Endothelial cell of umbilical vein (primary cell): ENCODE measurements around the gene CEP20. TPM values are rescaled to one million over a fixed set of nuclear protein-coding genes. Genes with fewer than 3 reads are reported as not detected.

ENCODE experiments used
- BruUV-seq: library from RNA; stranded (reverse); fragments of 400-500 nt; replicated peaks from 2 replicates; lab custom pipeline; 2021; lab: Mats Ljungman, UMichigan
- CTCF ChIA-PET: fragments of 300-600, 350-600 bp; sonication (Branson Sonifier 250); formaldehyde crosslinking; loops from one replicate; lab custom pipeline; 2021; ENCODE audit warnings: antibody characterized with exemption, inconsistent platforms; lab: Charles Lee
- POLR2A ChIA-PET: fragments of 300-600, 350-600 bp; sonication (Branson Sonifier 250); formaldehyde crosslinking; loops from one replicate; lab custom pipeline; 2021; ENCODE audit warnings: antibody characterized with exemption, inconsistent platforms; lab: Charles Lee
- DNase-seq: peaks from one replicate; pipeline ENCODE4 v3.0.0-alpha.2; 2011; ENCODE audit warnings: low read depth, low spot score
- FAIRE-seq: peaks from 2 replicates; lab custom pipeline; 2011; peaks lifted over from hg19 to GRCh38; lab: Jason Lieb, UNC
- H2AFZ ChIP-seq: 2 replicates; pipeline ENCODE4 v1.6.0; 2012; ENCODE audit warnings: low read depth, low read length, control low read depth, inconsistent platforms
- H3K27ac ChIP-seq: 2 replicates; pipeline ENCODE4 v1.5.1; 2011; ENCODE audit warnings: low read depth, mild to moderate bottlenecking, control low read depth, low read length, moderate library complexity; ENCODE audit not compliant: insufficient read depth
- H3K27me3 ChIP-seq, 2 experiments: 2 replicates each; pipeline versions ENCODE4 v1.6.0 to v1.6.1; 2011; ENCODE audit warnings: low read length in 2 of 2, mixed read lengths in 1 of 2; ENCODE audit not compliant: control insufficient read depth in 2 of 2, insufficient read depth in 2 of 2
- H3K36me3 ChIP-seq, 2 experiments: 2 replicates in 1 of 2; 3 replicates in 1 of 2; pipeline ENCODE4 v1.5.1; 2011; ENCODE audit warnings: low read length in 2 of 2, mild to moderate bottlenecking in 1 of 2, moderate library complexity in 1 of 2; ENCODE audit not compliant: control insufficient read depth in 2 of 2, insufficient read depth in 2 of 2; ENCODE audit errors: extremely low read depth in 1 of 2
- H3K4me1 ChIP-seq: 3 replicates; pipeline ENCODE4 v1.5.1; 2011; ENCODE audit warnings: mild to moderate bottlenecking, low read length; ENCODE audit not compliant: control insufficient read depth, insufficient read depth; ENCODE audit errors: extremely low read depth
- H3K4me2 ChIP-seq: 2 replicates; pipeline ENCODE4 v1.6.1; 2011; ENCODE audit warnings: low read length, control low read depth, mixed read lengths; ENCODE audit not compliant: insufficient read depth
- H3K4me3 ChIP-seq, 3 experiments: fragments of 200-600 bp in 1 of 3; sonication (generic), shearing (Covaris generic) in 1 of 3; replicated peaks in 1 of 3; 2 replicates each; pipeline ENCODE4 v1.5.1; 2011 to 2016; ENCODE audit warnings: control low read depth in 3 of 3, low read length in 3 of 3, mild to moderate bottlenecking in 2 of 3, inconsistent platforms in 1 of 3, low read depth in 1 of 3, moderate library complexity in 1 of 3; ENCODE audit not compliant: insufficient read depth in 1 of 3
- H3K79me2 ChIP-seq: 2 replicates; pipeline ENCODE4 v1.6.0; 2012; ENCODE audit warnings: low read length, inconsistent platforms; ENCODE audit not compliant: control insufficient read depth, insufficient read depth
- H3K9ac ChIP-seq: replicated peaks from 2 replicates; pipeline ENCODE3; 2011; ENCODE audit warnings: low read length, control low read depth; ENCODE audit not compliant: insufficient read depth; ENCODE audit errors: extremely low read depth
- H3K9me1 ChIP-seq: replicated peaks from 3 replicates; pipeline ENCODE4 v1.6.0; 2011; ENCODE audit warnings: mild to moderate bottlenecking, low read length; ENCODE audit not compliant: control insufficient read depth, insufficient read depth; ENCODE audit errors: extremely low read depth
- H3K9me3 ChIP-seq: replicated peaks from 2 replicates; pipeline ENCODE4 v1.5.1; 2012; ENCODE audit warnings: low read length, inconsistent platforms; ENCODE audit not compliant: control insufficient read depth, insufficient read depth
- H4K20me1 ChIP-seq: replicated peaks from 2 replicates; pipeline ENCODE3; 2011; ENCODE audit warnings: mild to moderate bottlenecking, low read length; ENCODE audit not compliant: control insufficient read depth, insufficient read depth; ENCODE audit errors: extremely low read depth
- CTCF ChIP-seq, 2 donors: IDR thresholded peaks; 1 replicate in 1 of 2; 2 replicates in 1 of 2; pipeline ENCODE4 v1.5.1; 2011; ENCODE audit warnings: low read length in 2 of 2, mild to moderate bottlenecking in 2 of 2, moderate library complexity in 2 of 2, control low read depth in 1 of 2, inconsistent platforms in 1 of 2, low read depth in 1 of 2; ENCODE audit not compliant: insufficient read depth in 1 of 2; ENCODE audit errors: extremely low read depth in 1 of 2
- EZH2 ChIP-seq: IDR thresholded peaks from 2 replicates; pipeline ENCODE4 v1.6.1; 2012; ENCODE audit warnings: borderline replicate concordance, low read depth, mild to moderate bottlenecking, moderate library complexity, low read length, inconsistent platforms; ENCODE audit not compliant: severe bottlenecking
- FOS ChIP-seq: IDR thresholded peaks from 2 replicates; pipeline ENCODE4 v1.6.1; 2011; ENCODE audit warnings: mild to moderate bottlenecking, low read length, moderate library complexity, borderline replicate concordance; ENCODE audit not compliant: insufficient read depth
- GATA2 ChIP-seq: IDR thresholded peaks from 2 replicates; pipeline ENCODE4 v1.7.0; 2011; ENCODE audit warnings: low read depth, mild to moderate bottlenecking, moderate library complexity, mixed read lengths, low read length; ENCODE audit not compliant: insufficient read length, insufficient read depth
- JUN ChIP-seq: IDR thresholded peaks from 2 replicates; pipeline ENCODE4 v1.6.1; 2011; ENCODE audit warnings: borderline replicate concordance, low read depth; ENCODE audit not compliant: insufficient read length, insufficient read depth
- MAX ChIP-seq: IDR thresholded peaks from 2 replicates; pipeline ENCODE4 v1.6.1; 2011; ENCODE audit not compliant: insufficient read depth, insufficient read length
- MYC ChIP-seq: IDR thresholded peaks from one replicate; pipeline ENCODE4 v1.6.1; 2011; ENCODE audit warnings: mild to moderate bottlenecking, low read depth, low read length
- POLR2A ChIP-seq: IDR thresholded peaks from 2 replicates; pipeline ENCODE4 v1.6.1; 2012; ENCODE audit warnings: low read depth, mild to moderate bottlenecking, control low read depth, low read length
- POLR2AphosphoS5 ChIP-seq: IDR thresholded peaks from 2 replicates; pipeline ENCODE4 v1.6.1; 2012; ENCODE audit warnings: low read depth, mild to moderate bottlenecking, control low read depth, low read length, moderate library complexity; ENCODE audit not compliant: insufficient read depth
- dilution Hi-C: fragments of 300-500 bp; cut with MboI; formaldehyde crosslinking; loops from one replicate; pipeline ENCODE4 v1.15.0; 2019; ENCODE audit warnings: low sequenced_read_pairs; ENCODE audit not compliant: extremely low pct_ligation_motif_present
- intact Hi-C: fragments of 100-400 bp; cut with micrococcal nuclease; formaldehyde crosslinking; loops from one replicate; pipeline ENCODE4 v1.10.0; 2022
- polyA plus RNA-seq, 4 experiments: library from polyadenylated mRNA; depleted of rRNA in 3 of 4; stranded (reverse) in 3 of 4; unstranded in 1 of 4; fragments of >200 nt; gene quantifications; 2 replicates each; pipeline versions ENCODE4 v1.2.1 to v1.2.3, GENCODE V29; 2011 to 2012; ENCODE audit warnings: missing spikeins in 1 of 4
- total RNA-seq: library from RNA; stranded (reverse); gene quantifications from 2 replicates; pipeline ENCODE4 v1.2.3, GENCODE V29; 2021

The CEP20 gene
- total and polyA plus RNA-seq, 2 donors (not counting 3 experiments of a cell fraction or from before 2014, with no cell fraction given), result 9.5 to 28.0 TPM

GRCh38 chr16:15849209-15849981, 39.0 kb downstream of the CEP20 start:
- TF ChIP-seq JUN (no peak), MAX (no peak), GATA2 (no peak), POLR2AphosphoS5 (no peak), CTCF (IDR thresholded peaks at IDR 0.05; ENCODE audit: extremely low read depth in 1 of 2, insufficient read depth in 1 of 2, low read depth in 1 of 2, low read length in 2 of 2) (no peak), EZH2 (no peak), POLR2A (no peak), MYC (no peak), FOS (no peak)
- CTCF ChIA-PET, result interaction anchor here (1.5 to 3.9 kb wide), 3 partner anchors 10 to 28 kb away, joined by 4 to 23 read pairs (median 8); no protein-coding TSS in a partner anchor
- dilution Hi-C loops, result no loop called here

More at GRCh38 chr16:15849209-15849981, 39.0 kb downstream of the CEP20 start:
- Histone ChIP-seq H3K79me2 (no peaks in the 10 kb centered on the region), H3K4me2 (no peak overlapping the region), H2AFZ (no peak overlapping the region), H3K27ac (no peak overlapping the region), H3K9me3 (no peaks in the 10 kb centered on the region), H3K9ac (no peak overlapping the region), H3K36me3 (no peaks in the 10 kb centered on the region), H3K27me3 (peaks cover 7 to 9% of the 10 kb centered on the region in 2 experiments), H3K4me1 (no peaks in the 10 kb centered on the region), H4K20me1 (no peaks in the 10 kb centered on the region), H3K4me3 (no peak overlapping the region), H3K9me1 (no peaks in the 10 kb centered on the region)
- no peak for DNase-seq
- intact Hi-C loops, result no loop called here
- POLR2A ChIA-PET, result no interaction called here
- FAIRE-seq, result no peak
- no TSS peak for BruUV-seq
